WERI-Rb-1 (cell line): Measurements from ENCODE around the gene LEF1.

ENCODE experiments used
- DNase-seq: peaks from one replicate; pipeline ENCODE4 v3.0.0-alpha.2; 2020
- H3K27ac ChIP-seq: fragments of 250-450 bp; sonication (Bioruptor Pico); 2 replicates; pipeline ENCODE4 v1.5.1; 2020; ENCODE audit warnings: mild to moderate bottlenecking, moderate library complexity
- H3K27me3 ChIP-seq: fragments of 250-450 bp; sonication (Bioruptor Pico); 2 replicates; pipeline ENCODE4 v1.5.1; 2021; ENCODE audit warnings: mild to moderate bottlenecking, low read depth, moderate library complexity; ENCODE audit not compliant: insufficient read depth, severe bottlenecking
- H3K36me3 ChIP-seq: fragments of 250-450 bp; sonication (Bioruptor Pico); 2 replicates; pipeline ENCODE4 v1.5.1; 2020; ENCODE audit warnings: mild to moderate bottlenecking, moderate library complexity
- H3K4me3 ChIP-seq: 2 replicates; pipeline ENCODE4 v1.5.1; 2011; ENCODE audit warnings: low read depth, mild to moderate bottlenecking, control low read depth, low read length
- H3K9me3 ChIP-seq: fragments of 250-450 bp; sonication (Bioruptor Pico); 2 replicates; pipeline ENCODE4 v1.5.1; 2021; ENCODE audit warnings: mild to moderate bottlenecking, moderate library complexity; ENCODE audit not compliant: severe bottlenecking
- TF ChIP-seq, protein P1 (sequence below): IDR thresholded peaks from 2 replicates; pipeline ENCODE4 v1.5.1; 2011; ENCODE audit warnings: low read depth, mild to moderate bottlenecking, control low read depth, inconsistent platforms, low read length

Gene LEF1

DNA sequence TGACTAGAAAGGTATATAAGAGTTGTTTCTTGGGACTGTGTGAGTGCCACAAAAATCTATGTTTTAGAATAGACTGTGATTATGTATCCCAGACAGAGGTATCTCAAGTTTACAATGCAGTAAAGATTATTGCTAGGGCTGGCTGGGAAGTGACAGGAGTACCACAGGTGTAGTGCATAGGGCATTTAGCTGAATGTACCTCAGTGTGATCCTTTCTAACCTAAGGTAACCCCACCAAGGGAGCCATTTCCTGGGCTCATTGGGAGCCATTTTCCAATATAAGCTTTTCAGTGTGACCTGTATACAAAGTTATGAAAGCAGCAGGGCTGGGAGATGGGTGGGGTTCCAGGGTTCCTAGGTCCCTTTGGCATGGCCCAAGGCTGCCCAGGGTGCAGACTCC, 6.1 kb upstream of the LEF1 start:
- Histone ChIP-seq H3K27ac (no peak overlapping the region), H3K9me3 (no peaks in the 10 kb centered on the region), H3K36me3 (no peaks in the 10 kb centered on the region), H3K4me3 (no peak overlapping the region), H3K27me3 (peaks cover 57% of the 10 kb centered on the region)
- no peak for DNase-seq
- TF ChIP-seq, protein P1, sequence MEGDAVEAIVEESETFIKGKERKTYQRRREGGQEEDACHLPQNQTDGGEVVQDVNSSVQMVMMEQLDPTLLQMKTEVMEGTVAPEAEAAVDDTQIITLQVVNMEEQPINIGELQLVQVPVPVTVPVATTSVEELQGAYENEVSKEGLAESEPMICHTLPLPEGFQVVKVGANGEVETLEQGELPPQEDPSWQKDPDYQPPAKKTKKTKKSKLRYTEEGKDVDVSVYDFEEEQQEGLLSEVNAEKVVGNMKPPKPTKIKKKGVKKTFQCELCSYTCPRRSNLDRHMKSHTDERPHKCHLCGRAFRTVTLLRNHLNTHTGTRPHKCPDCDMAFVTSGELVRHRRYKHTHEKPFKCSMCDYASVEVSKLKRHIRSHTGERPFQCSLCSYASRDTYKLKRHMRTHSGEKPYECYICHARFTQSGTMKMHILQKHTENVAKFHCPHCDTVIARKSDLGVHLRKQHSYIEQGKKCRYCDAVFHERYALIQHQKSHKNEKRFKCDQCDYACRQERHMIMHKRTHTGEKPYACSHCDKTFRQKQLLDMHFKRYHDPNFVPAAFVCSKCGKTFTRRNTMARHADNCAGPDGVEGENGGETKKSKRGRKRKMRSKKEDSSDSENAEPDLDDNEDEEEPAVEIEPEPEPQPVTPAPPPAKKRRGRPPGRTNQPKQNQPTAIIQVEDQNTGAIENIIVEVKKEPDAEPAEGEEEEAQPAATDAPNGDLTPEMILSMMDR: no peak

DNA sequence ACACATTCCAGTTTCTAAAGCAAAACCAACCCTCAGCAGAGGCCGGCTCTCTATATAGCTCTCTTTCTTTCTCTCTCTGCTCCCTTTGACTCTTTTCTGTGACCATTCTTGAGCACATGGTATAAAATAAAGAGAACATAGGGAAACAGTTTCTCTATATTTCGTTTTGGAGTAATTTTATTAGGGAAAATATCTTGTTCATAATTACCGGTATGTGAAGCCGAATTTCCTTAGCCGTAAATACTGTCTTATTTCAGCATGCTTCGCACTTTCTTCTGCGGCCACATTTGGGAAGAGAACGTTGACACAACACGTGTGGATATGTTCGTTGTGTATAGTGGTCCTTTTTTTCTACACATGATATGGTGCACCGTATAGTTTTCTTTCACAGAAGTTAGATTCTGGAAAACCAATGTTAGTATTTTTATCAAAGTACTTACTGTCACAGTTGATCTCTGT, 4.9 kb upstream of the LEF1 start:
- Histone ChIP-seq H3K9me3 (no peaks in the 10 kb centered on the region), H3K4me3 (peak overlapping the region; percentile 35), H3K27me3 (peaks cover 70% of the 10 kb centered on the region), H3K27ac (peak overlapping the region; percentile 25; the same call in 1 of the 2 replicates), H3K36me3 (no peaks in the 10 kb centered on the region)
- DNase-seq: no peak
- TF ChIP-seq, protein P1: no peak

DNA sequence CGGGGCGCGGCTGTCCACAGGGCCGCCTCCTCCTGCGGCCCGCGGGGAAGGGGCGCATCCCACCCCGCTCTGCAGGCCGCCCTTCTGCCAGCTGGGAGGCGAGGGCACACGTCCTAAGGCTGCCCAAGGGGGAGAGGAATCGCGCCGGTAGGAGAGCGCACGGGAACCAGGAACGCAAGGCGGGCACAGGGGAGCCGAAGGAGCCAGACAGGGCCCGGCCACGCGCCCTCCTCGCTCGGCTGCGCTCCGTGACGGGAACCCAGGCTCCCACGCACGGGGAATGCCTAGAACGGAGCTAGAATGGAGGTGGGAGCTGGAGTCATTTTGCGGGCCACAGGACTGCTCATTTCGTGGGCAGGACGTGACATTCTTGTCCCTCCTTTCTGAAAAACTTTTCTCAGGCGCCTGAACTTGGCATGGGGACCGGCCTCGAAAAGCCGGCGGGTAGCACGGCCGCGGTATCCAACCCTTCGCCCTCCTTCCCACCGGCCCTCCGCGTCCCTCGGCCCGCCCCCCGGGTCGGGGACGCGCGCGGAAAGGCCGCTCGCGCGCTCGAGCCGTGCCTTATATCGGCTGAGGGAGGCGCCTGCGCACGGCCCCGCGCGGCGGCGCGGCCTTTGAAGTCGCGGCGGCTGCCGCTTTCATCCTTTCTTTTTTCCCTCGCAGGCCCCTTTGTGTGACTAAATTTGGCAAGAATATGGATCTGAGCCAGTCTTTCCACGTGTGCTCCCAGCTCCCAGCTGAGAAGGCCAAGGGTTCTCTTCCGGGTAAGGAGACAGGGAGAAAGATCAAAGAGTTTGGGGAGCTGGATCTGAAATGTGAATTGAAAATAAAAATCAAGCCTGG, 4.2 kb upstream of the LEF1 start:
- DNase-seq: peak; percentile 68
- Histone ChIP-seq H3K9me3 (no peaks in the 10 kb centered on the region), H3K27me3 (peaks cover 76% of the 10 kb centered on the region), H3K4me3 (peak overlapping the region; percentile 35), H3K27ac (peak overlapping the region; percentile 25; the same call in 1 of the 2 replicates), H3K36me3 (no peaks in the 10 kb centered on the region)
- TF ChIP-seq, protein P1: no peak

DNA sequence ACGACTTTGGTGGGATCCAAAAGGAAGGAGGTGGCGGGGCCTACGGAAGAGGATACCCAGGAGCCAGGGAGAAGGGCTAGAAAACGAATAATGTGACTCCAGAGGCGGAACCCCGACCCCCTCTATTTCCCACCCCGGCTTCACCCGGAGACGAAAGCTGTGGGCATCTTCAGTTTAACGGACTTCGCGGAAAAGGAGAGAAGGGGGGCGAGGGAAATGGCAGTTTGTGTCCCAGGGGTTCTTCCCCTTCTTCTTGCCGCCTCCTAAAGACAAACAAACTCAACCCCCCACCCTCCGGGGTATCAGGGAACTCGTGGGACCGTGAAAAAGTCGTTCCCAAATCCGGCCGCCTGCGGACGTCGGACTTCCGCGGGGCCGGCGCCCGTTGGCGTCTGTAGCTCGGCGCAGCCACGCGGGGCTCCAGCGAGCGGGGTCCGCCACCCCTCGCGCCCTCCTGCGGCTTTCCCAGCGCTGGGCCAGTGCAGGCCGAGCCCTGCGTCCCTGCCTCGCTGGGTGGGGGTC, 3.6 kb upstream of the LEF1 start:
- no peak overlapping the region for H3K27ac ChIP-seq
- H3K9me3 ChIP-seq: no peaks in the 10 kb centered on the region
- no peaks in the 10 kb centered on the region for H3K36me3 ChIP-seq
- peaks cover 81% of the 10 kb centered on the region for H3K27me3 ChIP-seq
- DNase-seq: peak; percentile 67
- peak overlapping the region; percentile 35 for H3K4me3 ChIP-seq
- TF ChIP-seq, protein P1: peak; percentile 62

DNA sequence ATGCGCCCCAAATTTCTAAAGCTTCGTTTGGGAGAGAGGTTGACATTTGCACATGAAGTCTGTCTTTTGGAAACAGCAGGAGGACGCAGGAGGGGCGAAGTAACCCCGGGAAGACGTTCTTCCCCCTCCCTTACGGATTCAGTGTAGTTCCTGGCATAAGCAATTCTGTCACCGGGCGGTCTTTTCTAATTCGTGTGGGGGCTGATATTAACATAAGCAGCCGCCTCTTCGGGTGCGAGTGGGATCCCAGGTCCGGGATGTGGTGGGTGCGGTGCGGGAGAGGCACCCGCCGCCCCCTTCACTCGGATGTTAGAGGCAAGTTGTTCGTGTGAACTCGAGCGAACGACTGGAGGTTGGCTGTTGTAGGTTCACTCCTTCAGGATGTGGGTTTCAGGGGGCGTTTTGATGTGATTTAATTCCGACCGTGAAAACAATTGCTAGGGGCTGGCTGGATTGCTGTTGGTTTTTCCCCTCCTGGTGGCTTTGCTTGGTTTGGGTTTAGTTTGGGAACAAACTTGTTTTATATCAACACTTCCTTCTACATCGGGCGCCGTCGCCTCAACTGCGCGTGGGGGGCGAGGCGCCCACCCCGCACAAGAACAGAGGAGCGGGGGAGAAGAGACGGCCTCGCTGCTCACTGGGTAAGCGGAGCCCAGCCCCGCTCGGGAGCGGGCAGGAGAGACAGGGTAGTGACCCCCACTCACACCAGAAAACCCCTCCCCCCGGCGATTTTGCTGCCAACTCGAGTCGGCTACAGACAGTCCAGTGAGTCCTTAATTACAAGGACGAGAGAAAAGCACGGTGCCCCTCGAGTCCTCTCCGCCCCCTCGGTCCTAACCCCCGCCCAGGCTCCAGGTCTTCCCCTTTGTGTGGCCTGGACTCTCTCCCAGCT, 2.9 kb upstream of the LEF1 start:
- DNase-seq: peak; percentile 18
- no peaks in the 10 kb centered on the region for H3K36me3 ChIP-seq
- peak overlapping the region; percentile 35 for H3K4me3 ChIP-seq
- H3K27ac ChIP-seq: no peak overlapping the region
- TF ChIP-seq, protein P1: no peak
- no peaks in the 10 kb centered on the region for H3K9me3 ChIP-seq
- peaks cover 88% of the 10 kb centered on the region for H3K27me3 ChIP-seq
